Measurements from ENCODE around the gene RCOR1. TPM values are rescaled to one million over a fixed set of nuclear protein-coding genes. Genes with fewer than 3 reads are reported as not detected.
A peak's percentile ranks its signal among the peaks of the same experiment; 100 is the strongest.

Gene RCOR1
- total and polyA plus RNA-seq, 2 of the 4 experiments (the other 2 are of a cell fraction), result 9.0 to 11.2 TPM

- no peak overlapping the region for H4K5ac ChIP-seq (ENCODE audit: low read depth, low read length)
- peak overlapping the region; percentile 1; the same call in 1 of the 2 replicates for H2AK5ac ChIP-seq (ENCODE audit: low read depth, low read length)
- H4K20me1 ChIP-seq (ENCODE audit: insufficient read depth, low read length), result peaks cover 27% of the 10 kb centered on the region
- H3K4me2 ChIP-seq (ENCODE audit: low read depth, low read length), result peak overlapping the region; percentile 96
- WGBS, 2 experiments (ENCODE audit: extremely low coverage in 2 of 2, insufficient read length in 1 of 2), result 0% methylated on average over 1 of the region's 6 CpGs; no CpG with 5 or more reads in 1 of the 2 experiments
- ATAC-seq (ENCODE audit: low read depth) (no peak), DNase-seq (peak; percentile 26)
- H3K23ac ChIP-seq (ENCODE audit: low read depth, low read length), result peak overlapping the region; percentile 46; the same call in 1 of the 2 replicates
- H3K9me1 ChIP-seq (ENCODE audit: insufficient read depth, low read length), result peaks cover 3% of the 10 kb centered on the region
- H3K9me3 ChIP-seq (ENCODE audit: control insufficient read depth, insufficient read depth, low read length), result no peaks in the 10 kb centered on the region
- dilution Hi-C loops (cut with HindIII; ENCODE audit: low sequenced_read_pairs, unreplicated experiment) (no loop called here), intact Hi-C loops (cut with micrococcal nuclease) (loop anchor here (5.0 to 10.0 kb wide), 4 partner anchors 99 to 321 kb away; partner anchors contain the start of gene TRAF3), in situ Hi-C loops (cut with MboI; ENCODE audit: low sequenced_read_pairs) (no loop called here)
- ChIA-PET CTCF (interaction anchor here (0.6 to 1.7 kb wide), 8 partner anchors 10 to 276 kb away, joined by 3 to 8 read pairs (median 6); no protein-coding TSS in a partner anchor), POLR2A (ENCODE audit: unreplicated experiment) (no interaction called here)
- no peak overlapping the region for H3K4ac ChIP-seq (ENCODE audit: low read depth, low read length)
- peaks cover 8% of the 10 kb centered on the region for H3K4me1 ChIP-seq (ENCODE audit: control insufficient read depth, insufficient read depth, low read length)
- TF ChIP-seq RAD21 (IDR thresholded peaks at IDR 0.05; ENCODE audit: low read length) (0 out of 2 replicates have a peak, but pooled peaks have one; percentile 5), CEBPB (IDR thresholded peaks at IDR 0.05; ENCODE audit: low read depth, low read length) (0 out of 2 replicates have a peak, but pooled peaks have one; percentile 22), MXI1 (IDR thresholded peaks at IDR 0.05; ENCODE audit: borderline replicate concordance, low read depth, low read length) (no peak)
- peak overlapping the region; percentile 35 for H2AK9ac ChIP-seq (replicated peaks; ENCODE audit: low read depth, low read length, poor library complexity)
- H2BK15ac ChIP-seq (ENCODE audit: low read depth, low read length), result no peak overlapping the region
- H3K27me3 ChIP-seq (ENCODE audit: control insufficient read depth, insufficient read depth, low read length), result no peaks in the 10 kb centered on the region
- no peak overlapping the region for H2BK120ac ChIP-seq (ENCODE audit: low read depth, low read length)
- peaks cover 3 to 55% of the 10 kb centered on the region in 2 experiments for H3K79me1 ChIP-seq (ENCODE audit: low read depth in 1 of 2, low read length in 2 of 2)
- H4K8ac ChIP-seq (ENCODE audit: low read depth in 2 of 2, low read length in 2 of 2), result no peak overlapping the region
- no peak overlapping the region; the same call in 1 of the 2 replicates for H3K14ac ChIP-seq (replicated peaks; ENCODE audit: low read depth, low read length)
- no peak overlapping the region for H4K91ac ChIP-seq (ENCODE audit: insufficient read depth, low read depth, low read length)
- no peaks in the 10 kb centered on the region for H3K36me3 ChIP-seq (ENCODE audit: control insufficient read depth, insufficient read depth, low read length)
- H3K56ac ChIP-seq (ENCODE audit: extremely low read depth, insufficient read depth, low read length), result 0 out of 2 replicates have a peak overlapping the region, but pooled peaks have one; percentile 41
- no peak overlapping the region for H2BK20ac ChIP-seq (ENCODE audit: low read depth, low read length)
- peak overlapping the region; percentile 12 for H2BK5ac ChIP-seq (ENCODE audit: low read depth, low read length, poor library complexity, severe bottlenecking)
- H3K4me3 ChIP-seq (ENCODE audit: insufficient read depth, low read depth, low read length), result peak overlapping the region; percentile 99
- H3K27ac ChIP-seq (ENCODE audit: insufficient read depth, low read length), result peak overlapping the region; percentile 74
- BruUV-seq (replicated peaks), result no TSS peak
- H3K18ac ChIP-seq (ENCODE audit: low read depth, low read length), result no peak overlapping the region; the same call in 1 of the 2 replicates
- peak overlapping the region; percentile 90 for H3K9ac ChIP-seq (ENCODE audit: low read depth, low read length)
- peak overlapping the region; percentile 88 for H2AFZ ChIP-seq (replicated peaks; ENCODE audit: low read length, poor library complexity)
These were observed 1.3 kb downstream of the RCOR1 start for GRCh38 chr14:102593825-102594137.
